Esophagus muscularis mucosa (tissue), 4 donors: ENCODE data around the gene PKP2.

Experiments
- EP300 ChIP-seq: sonication (generic); formaldehyde crosslinking; IDR thresholded peaks from one replicate; pipeline ENCODE4 v1.6.1; 2017; ENCODE audit warnings: antibody characterized with exemption
- POLR2A ChIP-seq: fragments of 450-650 bp; IDR thresholded peaks from one replicate; pipeline ENCODE4 v1.6.1; 2017; ENCODE audit warnings: antibody characterized with exemption, moderate library complexity, mild to moderate bottlenecking, low read depth
- POLR2AphosphoS5 ChIP-seq, 2 donors: sonication (generic); formaldehyde crosslinking; IDR thresholded peaks; one replicate each; pipeline ENCODE4 v1.6.1; 2017; ENCODE audit warnings: antibody characterized with exemption in 2 of 2
- TF ChIP-seq, protein P1 (sequence below), 3 experiments: fragments of 200-600 bp in 2 of 3; fragments of 450-650 bp in 1 of 3; sonication (generic) in 2 of 3; IDR thresholded peaks; one replicate each; pipeline ENCODE4 v1.5.1; 2017 to 2019; ENCODE audit warnings: antibody characterized with exemption in 3 of 3, mild to moderate bottlenecking in 2 of 3, moderate library complexity in 1 of 3

DNA sequence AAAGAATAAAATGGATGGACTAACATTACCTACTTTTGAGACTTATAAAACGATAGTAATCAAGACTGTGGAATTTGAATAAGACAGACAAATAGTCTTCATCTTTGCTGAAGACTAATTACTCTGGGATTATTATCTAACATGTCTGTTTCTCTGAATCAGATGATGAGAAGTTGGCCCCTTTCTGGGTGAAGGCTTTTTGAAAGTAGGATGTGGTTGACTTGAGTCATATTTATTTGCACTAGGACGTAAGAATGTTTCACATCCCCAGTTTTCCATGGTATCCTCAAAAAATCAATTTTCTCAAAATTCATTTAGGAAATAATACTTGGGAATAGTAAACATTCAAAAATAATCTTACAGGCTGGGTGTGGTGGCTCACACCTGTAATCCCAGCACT is 31.8 kb downstream of the PKP2 start:
- TF ChIP-seq, protein P1, sequence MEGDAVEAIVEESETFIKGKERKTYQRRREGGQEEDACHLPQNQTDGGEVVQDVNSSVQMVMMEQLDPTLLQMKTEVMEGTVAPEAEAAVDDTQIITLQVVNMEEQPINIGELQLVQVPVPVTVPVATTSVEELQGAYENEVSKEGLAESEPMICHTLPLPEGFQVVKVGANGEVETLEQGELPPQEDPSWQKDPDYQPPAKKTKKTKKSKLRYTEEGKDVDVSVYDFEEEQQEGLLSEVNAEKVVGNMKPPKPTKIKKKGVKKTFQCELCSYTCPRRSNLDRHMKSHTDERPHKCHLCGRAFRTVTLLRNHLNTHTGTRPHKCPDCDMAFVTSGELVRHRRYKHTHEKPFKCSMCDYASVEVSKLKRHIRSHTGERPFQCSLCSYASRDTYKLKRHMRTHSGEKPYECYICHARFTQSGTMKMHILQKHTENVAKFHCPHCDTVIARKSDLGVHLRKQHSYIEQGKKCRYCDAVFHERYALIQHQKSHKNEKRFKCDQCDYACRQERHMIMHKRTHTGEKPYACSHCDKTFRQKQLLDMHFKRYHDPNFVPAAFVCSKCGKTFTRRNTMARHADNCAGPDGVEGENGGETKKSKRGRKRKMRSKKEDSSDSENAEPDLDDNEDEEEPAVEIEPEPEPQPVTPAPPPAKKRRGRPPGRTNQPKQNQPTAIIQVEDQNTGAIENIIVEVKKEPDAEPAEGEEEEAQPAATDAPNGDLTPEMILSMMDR (IDR thresholded peaks at IDR 0.05) = no peak
- TF ChIP-seq POLR2A = no peak
- TF ChIP-seq EP300 = no peak
- TF ChIP-seq POLR2AphosphoS5 (IDR thresholded peaks at IDR 0.05) = no peak
